KMS-11 (cell line): ENCODE results near the gene ZMYND8.

Experiments used
- H2AFZ ChIP-seq: fragments of 200-600 bp; sonication (generic); 2 replicates; pipeline ENCODE4 v1.6.1; 2016; ENCODE audit warnings: antibody characterized with exemption, mixed run types, low read depth
- H3K27ac ChIP-seq: fragments of 200-600 bp; sonication (generic); 2 replicates; pipeline ENCODE4 v1.6.1; 2016; ENCODE audit warnings: mild to moderate bottlenecking, mixed run types
- H3K27me3 ChIP-seq: fragments of 200-600 bp; sonication (generic); 2 replicates; pipeline ENCODE4 v1.6.1; 2017; ENCODE audit warnings: mild to moderate bottlenecking, low read depth, mixed run types, moderate library complexity; ENCODE audit not compliant: insufficient read depth
- H3K36me3 ChIP-seq: fragments of 200-600 bp; sonication (generic); 2 replicates; pipeline ENCODE4 v1.6.1; 2017; ENCODE audit warnings: mild to moderate bottlenecking, mixed run types; ENCODE audit not compliant: insufficient read depth
- H3K4me1 ChIP-seq: fragments of 200-600 bp; sonication (generic); 2 replicates; pipeline ENCODE4 v1.6.1; 2016; ENCODE audit warnings: mild to moderate bottlenecking, low read depth, mixed run types; ENCODE audit not compliant: poor library complexity, severe bottlenecking
- H3K4me2 ChIP-seq: fragments of 200-600 bp; sonication (generic); 2 replicates; pipeline ENCODE4 v1.7.0; 2016; ENCODE audit warnings: mild to moderate bottlenecking, mixed run types
- H3K4me3 ChIP-seq: fragments of 200-600 bp; sonication (generic); IDR thresholded peaks from 2 replicates; pipeline ENCODE4 v1.6.1; 2017; ENCODE audit warnings: low read depth, low read length, mixed read lengths; ENCODE audit not compliant: insufficient read depth
- H3K79me2 ChIP-seq: fragments of 200-600 bp; sonication (generic); 2 replicates; pipeline ENCODE4 v1.6.1; 2016; ENCODE audit warnings: low read depth, mixed run types; ENCODE audit not compliant: insufficient read depth
- H3K9ac ChIP-seq: fragments of 200-600 bp; sonication (generic); 2 replicates; pipeline ENCODE4 v1.6.1; 2016; ENCODE audit warnings: mild to moderate bottlenecking, mixed run types
- H4K20me1 ChIP-seq: fragments of 200-600 bp; sonication (generic); 2 replicates; pipeline ENCODE4 v1.6.1; 2016; ENCODE audit warnings: mild to moderate bottlenecking, mixed run types; ENCODE audit not compliant: insufficient read depth
- CTCF ChIP-seq: fragments of 200-600 bp; sonication (generic); conservative IDR thresholded peaks from 2 replicates; pipeline ENCODE4 v1.6.1; 2017; ENCODE audit warnings: low read depth, mild to moderate bottlenecking, antibody characterized with exemption, low read length, moderate library complexity, mixed read lengths

ZMYND8 gene

GRCh38 chr20:47252879-47253307, 103.6 kb downstream of the ZMYND8 start:
- Histone ChIP-seq H3K4me1 (no peaks in the 10 kb centered on the region), H3K4me2 (no peak overlapping the region), H4K20me1 (no peaks in the 10 kb centered on the region), H3K27me3 (no peaks in the 10 kb centered on the region), H3K79me2 (no peaks in the 10 kb centered on the region), H3K27ac (no peak overlapping the region), H2AFZ (no peak overlapping the region), H3K36me3 (no peaks in the 10 kb centered on the region), H3K4me3 (no peak overlapping the region), H3K9ac (no peak overlapping the region)
- no peak for TF ChIP-seq CTCF

- H3K27me3 ChIP-seq = no peaks in the 10 kb centered on the region
- no peaks in the 10 kb centered on the region for H4K20me1 ChIP-seq
- H3K79me2 ChIP-seq = no peaks in the 10 kb centered on the region
- no peak overlapping the region for H3K4me2 ChIP-seq
- H3K4me3 ChIP-seq = no peak overlapping the region
- H2AFZ ChIP-seq = no peak overlapping the region
- no peaks in the 10 kb centered on the region for H3K4me1 ChIP-seq
- no peaks in the 10 kb centered on the region for H3K36me3 ChIP-seq
- no peak for TF ChIP-seq CTCF
- H3K9ac ChIP-seq = no peak overlapping the region
- no peak overlapping the region for H3K27ac ChIP-seq
These were observed 105.1 kb downstream of the ZMYND8 start for GRCh38 chr20:47251154-47252020.

- H3K79me2 ChIP-seq = no peaks in the 10 kb centered on the region
- no peak overlapping the region for H3K9ac ChIP-seq
- H3K36me3 ChIP-seq = no peaks in the 10 kb centered on the region
- no peak overlapping the region for H2AFZ ChIP-seq
- no peak for TF ChIP-seq CTCF
- no peaks in the 10 kb centered on the region for H3K4me1 ChIP-seq
- H3K4me2 ChIP-seq = no peak overlapping the region
- no peaks in the 10 kb centered on the region for H4K20me1 ChIP-seq
- no peaks in the 10 kb centered on the region for H3K27me3 ChIP-seq
- H3K4me3 ChIP-seq = no peak overlapping the region
- H3K27ac ChIP-seq = no peak overlapping the region
These were observed 106.1 kb downstream of the ZMYND8 start for GRCh38 chr20:47250360-47250759.

- Histone ChIP-seq H3K4me1 (no peaks in the 10 kb centered on the region), H3K4me3 (no peak overlapping the region), H3K9ac (no peak overlapping the region), H2AFZ (no peak overlapping the region), H3K79me2 (no peaks in the 10 kb centered on the region), H3K27ac (no peak overlapping the region), H3K36me3 (no peaks in the 10 kb centered on the region), H4K20me1 (no peaks in the 10 kb centered on the region), H3K4me2 (no peak overlapping the region), H3K27me3 (no peaks in the 10 kb centered on the region)
- no peak for TF ChIP-seq CTCF
These were observed 106.6 kb downstream of the ZMYND8 start for GRCh38 chr20:47249913-47250312.
